ENCODE data around the gene CD83.
"Not testable (repeated sequence)": the region's sequence is repeated elsewhere in the genome, so short reads cannot be mapped to it uniquely, and the experiment has no call there.

Gene CD83

DNA sequence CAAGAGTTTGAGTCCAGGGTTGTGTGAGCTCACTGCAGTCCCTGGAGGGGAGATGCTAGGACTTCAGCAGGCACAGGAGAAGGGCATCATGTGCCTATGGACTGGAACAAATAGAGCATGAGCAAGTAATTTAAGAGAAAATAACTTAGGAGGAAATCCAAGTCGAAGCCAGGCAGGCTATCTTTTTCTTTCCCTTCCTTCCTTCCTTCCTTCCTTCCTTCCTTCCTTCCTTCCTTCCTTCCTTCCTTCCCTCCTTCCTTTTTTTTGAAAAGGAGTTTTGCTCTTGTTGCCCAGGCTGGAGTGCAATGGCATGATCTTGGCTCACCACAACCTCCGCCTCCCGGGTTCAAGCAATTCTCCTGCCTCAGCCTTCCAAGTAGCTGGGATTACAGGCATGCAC is 33.7 kb downstream of the CD83 start:
- not testable (repeated sequence) for DNase-seq

DNA sequence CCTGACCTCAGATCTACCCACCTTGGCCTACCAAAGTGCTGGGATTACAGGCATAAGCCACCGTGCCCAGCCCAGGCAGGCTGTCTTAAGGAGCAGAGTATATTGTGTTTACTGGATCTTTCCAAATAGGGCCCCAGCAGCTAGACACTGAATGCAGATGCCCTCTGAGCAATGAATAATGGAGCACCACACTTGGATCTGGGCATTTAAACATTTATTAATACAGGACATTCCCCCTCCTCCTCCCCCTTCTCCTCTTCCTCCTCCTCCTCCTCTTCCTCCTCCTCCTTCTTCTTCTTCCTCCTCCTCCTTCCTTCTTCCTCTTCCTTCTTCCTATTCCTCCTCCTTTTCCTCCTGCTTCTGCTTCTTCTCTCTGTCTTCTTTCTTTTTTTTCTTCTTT is 34.2 kb downstream of the CD83 start:
- DNase-seq: no peak

DNA sequence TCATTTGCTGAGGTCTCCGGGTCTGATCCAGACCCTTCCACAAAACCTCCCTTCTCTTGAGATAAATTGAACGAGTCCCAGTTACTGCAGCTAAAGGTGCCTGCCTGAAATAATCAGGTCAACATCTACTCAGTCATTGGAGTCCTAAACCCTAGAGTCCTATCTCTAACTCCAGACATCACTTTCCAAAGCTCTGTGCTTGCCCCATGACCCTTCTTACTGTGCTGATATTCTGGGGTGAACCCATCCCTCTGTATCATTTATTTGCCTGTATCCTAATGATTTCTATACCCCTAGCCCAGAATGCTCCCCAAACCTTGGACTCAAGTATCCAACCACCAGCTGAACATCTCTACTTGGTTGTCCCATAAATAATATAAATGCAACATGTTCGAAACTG is 35.7 kb downstream of the CD83 start:
- DNase-seq: no peak

DNA sequence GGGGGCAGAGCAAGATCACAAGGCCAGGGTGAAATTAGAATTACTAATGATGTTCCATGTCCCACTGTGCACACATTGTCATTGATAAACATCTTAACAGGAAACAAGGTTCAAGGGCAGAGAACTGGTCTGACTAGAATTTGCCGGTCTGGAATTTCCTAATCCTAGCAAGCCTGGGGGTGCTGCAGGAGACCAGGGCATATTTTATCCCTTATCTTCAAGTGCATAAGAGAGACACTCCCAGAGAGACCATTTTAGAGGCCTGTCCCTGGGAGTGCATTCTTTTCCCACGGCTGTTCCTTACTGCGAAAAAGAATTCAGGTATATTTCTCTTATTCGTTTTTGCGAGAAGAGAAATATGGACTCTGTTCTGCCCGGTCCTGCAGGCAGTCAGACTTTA is 41.5 kb downstream of the CD83 start:
- no peak for DNase-seq

DNA sequence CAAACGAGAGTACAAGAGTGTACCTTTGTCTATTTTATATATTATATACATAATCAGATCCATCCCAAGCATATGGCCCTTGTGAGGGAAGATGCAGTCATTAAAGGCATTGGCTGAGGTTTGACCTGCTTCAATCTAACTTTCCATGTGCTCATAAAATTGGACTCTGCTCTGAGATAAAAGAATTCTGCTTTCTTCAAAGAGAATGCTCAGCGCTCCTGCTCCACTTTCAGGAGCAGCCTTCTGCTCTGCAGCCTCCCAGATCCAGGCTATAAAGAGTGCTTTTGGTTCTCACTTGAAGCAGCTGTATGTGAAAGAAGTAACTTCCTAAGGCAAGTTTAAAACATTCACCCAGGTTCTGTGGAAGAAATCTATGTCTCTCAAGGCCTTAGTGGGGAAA is 45.3 kb downstream of the CD83 start:
- DNase-seq: no peak

DNA sequence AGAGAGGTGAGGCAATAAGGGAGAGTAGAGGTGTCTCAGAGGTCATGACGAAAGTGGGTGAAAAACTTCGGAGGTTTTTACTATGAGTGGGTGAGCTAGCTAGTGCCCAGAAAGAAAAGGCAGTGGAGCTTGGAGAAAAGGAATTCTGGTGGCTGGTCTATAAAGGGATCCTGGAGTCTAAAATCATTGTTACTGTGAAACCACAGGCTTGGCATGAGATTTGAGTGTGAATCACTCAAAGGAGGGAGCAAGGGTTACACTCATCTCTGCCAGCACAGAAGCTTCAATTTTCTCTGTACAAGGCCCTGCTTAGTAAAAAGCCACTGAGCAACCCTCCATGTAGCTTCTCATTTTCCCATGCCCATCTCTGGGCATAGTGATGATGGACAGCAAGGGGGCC is 47.5 kb downstream of the CD83 start:
- no peak for DNase-seq

DNA sequence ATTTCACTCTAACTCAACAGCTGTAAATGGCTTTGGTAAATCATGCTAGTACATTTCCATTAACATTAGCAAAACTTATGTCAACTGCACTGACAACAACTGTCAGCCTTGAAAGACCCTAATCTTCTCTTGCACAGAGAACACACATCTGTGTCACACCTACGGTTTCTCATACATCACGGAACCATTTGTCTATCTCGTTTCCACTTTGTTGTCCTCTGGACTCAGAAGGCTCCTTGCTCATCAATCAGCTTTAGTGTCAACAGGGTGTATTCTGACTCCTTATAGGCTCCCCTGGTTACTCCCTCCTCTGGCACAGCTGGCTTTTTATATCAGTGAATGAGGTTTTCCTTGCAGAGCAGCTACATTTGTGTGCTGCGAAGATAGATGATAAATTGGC is 49.3 kb downstream of the CD83 start:
- no peak for DNase-seq

DNA sequence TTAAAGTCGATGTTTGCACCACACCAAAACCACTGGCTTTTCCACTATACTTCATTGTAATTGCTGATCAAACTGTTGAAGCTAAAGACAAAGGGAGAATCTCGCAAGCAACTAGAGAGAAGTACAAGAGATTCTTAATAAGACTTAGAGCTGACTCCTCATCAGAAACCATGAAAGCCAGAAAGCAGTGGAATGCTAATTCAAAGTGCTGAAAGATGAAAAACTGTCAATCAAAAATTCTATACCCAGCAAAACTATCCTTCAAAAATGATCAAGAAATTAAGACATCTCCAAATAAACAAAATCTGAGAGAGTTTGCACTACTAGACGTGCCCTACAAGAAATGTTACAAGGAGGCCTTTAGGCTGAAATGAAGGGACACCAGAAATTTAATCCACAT is 52.6 kb downstream of the CD83 start:
- DNase-seq: no peak

DNA sequence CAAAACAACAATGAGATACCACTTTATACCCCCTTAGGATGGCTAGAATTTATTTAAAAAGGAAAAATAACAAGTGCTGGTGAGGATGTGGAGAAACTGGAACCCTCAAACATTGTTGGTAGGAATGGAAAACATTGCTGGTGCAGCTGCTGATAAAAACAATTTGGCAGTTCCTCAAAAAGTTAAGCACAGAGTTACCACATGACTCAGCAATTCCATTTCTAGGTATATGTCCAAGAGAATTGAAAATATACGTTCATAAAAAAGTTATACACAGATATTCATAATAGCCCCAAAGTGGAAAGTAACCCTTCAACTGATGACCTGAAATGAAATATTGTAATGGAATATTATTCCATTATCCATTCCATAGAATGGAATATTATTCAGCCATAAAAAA is 55.0 kb downstream of the CD83 start:
- no peak for DNase-seq

DNA sequence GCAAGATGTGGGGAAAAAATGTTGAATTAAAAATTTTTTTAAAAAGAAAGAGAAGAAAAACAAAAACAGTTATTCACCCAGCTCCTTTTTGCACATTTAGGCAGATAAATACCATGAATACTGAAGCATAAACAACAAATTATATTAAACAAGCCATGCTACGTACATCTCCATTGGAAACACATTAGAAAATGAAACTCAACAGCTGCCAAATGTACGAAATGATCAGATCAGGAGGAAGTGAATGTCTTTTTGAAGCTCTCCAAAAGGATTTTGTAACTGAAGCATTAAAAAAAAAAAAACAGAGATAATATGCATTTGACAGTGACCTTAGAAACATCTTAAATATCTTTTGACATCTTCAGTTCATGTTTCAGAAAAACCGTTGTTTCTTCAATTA is 56.7 kb downstream of the CD83 start:
- DNase-seq: no peak

DNA sequence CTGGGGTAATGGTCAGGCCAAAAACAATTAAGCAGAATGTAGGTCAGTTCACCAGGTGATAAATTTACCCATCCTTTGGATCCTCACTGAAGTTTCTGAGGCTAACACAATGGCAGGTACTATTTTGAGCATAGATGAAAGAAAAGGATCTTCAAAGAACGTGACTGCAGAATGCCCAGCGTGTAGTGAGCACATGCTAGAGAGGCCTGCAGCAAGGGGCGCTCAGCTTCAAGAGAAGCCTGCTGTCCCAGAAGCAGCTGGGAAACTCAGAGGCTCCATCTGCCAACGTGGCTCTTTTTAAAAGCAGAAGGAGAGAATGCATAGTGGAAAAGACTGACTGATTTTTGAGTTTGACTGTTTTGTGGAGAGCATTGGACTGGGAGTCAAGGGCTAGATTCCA is 57.4 kb downstream of the CD83 start:
- DNase-seq: no peak

DNA sequence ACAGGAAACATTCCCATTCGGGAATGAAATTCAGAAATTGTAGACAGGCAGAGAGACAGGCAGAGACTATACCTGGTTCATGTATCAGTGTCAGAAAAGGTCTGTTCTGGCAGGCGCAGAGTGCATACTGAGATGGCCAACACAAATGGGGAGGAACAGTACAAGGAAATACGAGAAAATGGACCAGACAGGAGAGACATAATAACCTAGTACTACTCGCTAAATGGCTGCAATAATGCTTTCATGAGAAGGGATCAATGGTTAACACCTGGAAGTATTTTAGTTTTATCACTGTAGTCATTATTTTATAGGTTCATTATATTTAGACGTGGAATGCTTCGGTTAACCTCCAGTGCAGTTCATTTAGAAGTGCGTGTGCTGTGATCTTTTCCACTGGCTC is 58.9 kb downstream of the CD83 start:
- no peak for DNase-seq

DNA sequence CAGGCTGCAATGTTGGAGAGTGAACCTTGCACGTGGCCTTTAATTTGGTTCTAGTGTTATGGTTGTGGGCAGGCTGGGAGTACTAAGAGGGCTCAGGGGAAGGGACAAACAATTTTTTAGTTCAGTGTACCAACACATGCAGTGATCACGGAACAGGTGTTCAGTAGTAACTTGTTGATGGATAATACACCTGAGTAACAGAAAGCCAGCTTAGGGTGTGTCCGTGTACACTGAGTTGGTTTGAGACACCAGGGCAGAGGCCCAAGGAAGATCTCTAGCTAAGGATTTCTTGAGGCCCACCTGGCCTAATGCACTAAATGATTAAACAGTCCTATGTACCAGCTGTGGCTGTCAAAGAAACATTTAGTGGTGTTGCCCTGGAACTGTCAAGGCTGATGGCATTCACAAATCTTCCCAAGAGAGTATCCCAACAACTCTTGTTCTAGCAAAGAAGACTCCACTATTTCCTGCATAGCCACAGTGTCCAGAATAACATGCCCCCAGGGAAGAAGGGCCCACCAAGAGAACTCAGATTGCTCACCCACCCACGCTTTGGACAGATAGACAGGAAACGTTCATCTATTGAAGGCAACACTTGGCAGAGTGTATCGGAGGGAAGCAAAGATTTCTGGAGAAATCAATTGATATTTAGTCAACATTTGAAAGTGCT is 60.0 kb downstream of the CD83 start:
- no peak for DNase-seq

DNA sequence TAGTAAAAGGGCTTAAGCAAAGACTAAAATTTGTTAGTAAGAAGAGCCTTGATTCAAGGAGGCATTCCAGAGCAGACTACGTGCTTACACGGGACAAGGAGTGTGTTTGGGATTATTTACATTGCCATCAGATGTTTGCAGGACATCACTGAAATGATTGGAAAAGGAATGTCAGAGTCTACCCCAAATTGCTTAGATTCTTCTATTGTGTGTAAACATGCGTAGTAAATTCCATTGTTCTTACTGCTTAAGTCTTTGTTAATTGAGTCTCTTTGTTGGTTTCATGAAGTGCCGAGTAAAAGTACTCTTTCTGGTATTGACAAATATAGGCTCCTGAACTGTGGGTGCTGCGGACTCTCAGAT is 60.5 kb downstream of the CD83 start:
- DNase-seq: no peak

DNA sequence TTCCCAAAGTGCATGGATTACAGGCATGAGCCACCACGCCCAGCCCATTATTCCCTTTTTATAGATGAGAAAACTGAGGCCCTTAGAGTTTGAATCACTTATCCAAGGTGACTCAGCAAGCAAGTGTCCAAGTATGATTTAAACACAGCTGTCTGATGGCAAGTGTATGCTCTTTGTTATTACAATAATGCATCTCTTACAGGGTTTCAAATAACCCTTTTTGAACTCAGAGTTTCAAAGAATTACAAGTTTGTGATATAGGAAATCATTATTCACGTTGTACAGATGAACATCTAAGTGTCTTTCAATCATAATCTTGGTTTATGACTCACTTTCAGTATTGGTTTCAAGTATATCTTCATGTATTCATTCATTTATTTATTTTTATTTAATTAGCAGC is 63.0 kb downstream of the CD83 start:
- DNase-seq: no peak

DNA sequence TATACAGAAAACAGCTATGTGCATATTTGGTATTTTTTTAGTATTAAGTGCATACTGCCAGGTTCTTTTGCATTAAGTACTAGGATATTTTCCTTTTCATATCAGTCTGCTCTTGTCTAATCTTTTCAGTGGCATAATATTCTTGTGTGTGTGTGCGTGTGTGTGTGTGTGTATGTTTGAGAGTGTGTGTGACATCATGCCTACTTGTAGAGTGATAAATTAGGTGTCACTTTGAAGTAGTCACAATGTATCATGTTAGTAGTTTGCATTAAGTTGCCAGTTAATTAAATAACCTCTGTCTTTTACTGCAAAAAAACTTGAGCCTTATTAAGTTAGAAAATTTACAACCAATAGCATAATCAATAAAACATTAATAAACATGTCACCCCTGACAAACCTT is 65.3 kb downstream of the CD83 start:
- DNase-seq: no peak

Measured in right forelimb (tissue), 1 donor.